ENCODE results near the gene CYP4A11. TPM values are rescaled to one million over a fixed set of nuclear protein-coding genes. Genes with fewer than 3 reads are reported as not detected.

The CYP4A11 gene
- 0.19 TPM in 1 of 2 replicates, not detected in the other for total RNA-seq

GRCh38 chr1:46941135-46941694 lies at the start of gene CYP4A11:
TSS of gene CYP4A11 (minus strand) at chr1:46941476. CDS start at chr1:46941433, 43 bp downstream.

Other genes starting within 250 kb of the CYP4A11 start
- 58.8 and 66.0 TPM in 2 replicates for gene EFCAB14, start 222.4 kb downstream of the CYP4A11 start, total RNA-seq
- gene CYP4B1, start 142.4 kb downstream of the CYP4A11 start, total RNA-seq = 0.64 TPM in 1 of 2 replicates, not detected in the other
- 9.4 and 13.3 TPM in 2 replicates for gene CYP4X1, start 82.2 kb upstream of the CYP4A11 start, total RNA-seq
- 0.10 TPM in 1 of 2 replicates, not detected in the other for gene CYP4Z1, start 125.8 kb upstream of the CYP4A11 start, total RNA-seq
- 0.15 TPM in 1 of 2 replicates, not detected in the other for gene CYP4A22, start 196.0 kb upstream of the CYP4A11 start, total RNA-seq
- gene PDZK1IP1, start 248.6 kb upstream of the CYP4A11 start, total RNA-seq = not detected in 2 replicates

Data from cardiac ventricle fibroblast (primary cell).